ENCODE data around the gene CNTN5.

GRCh38 chr11:100359281-100359680, 1338.5 kb downstream of the CNTN5 start:
- no peak for TF ChIP-seq EZH2 (IDR thresholded peaks at IDR 0.05)
- TF ChIP-seq POLR2AphosphoS5 (IDR thresholded peaks at IDR 0.05; ENCODE audit: borderline replicate concordance, low read depth, low read length), result no peak
